Psoas muscle (tissue), 8 donors: ENCODE data around the gene ENPP3. TPM values are rescaled to one million over a fixed set of nuclear protein-coding genes. Genes with fewer than 3 reads are reported as not detected.

Experiments
- ATAC-seq, 4 donors: fragments of 200-7000 bp; cut with Tn5 transposase; one replicate each; pipeline ENCODE4 v1.9.1; 2020; ENCODE audit warnings: moderate library complexity in 3 of 4, mild to moderate bottlenecking in 2 of 4
- DNase-seq, 2 donors: peaks; one replicate each; pipeline ENCODE4 v3.0.0-alpha.2; 2020
- H3K27ac ChIP-seq: fragments of 200-600 bp; one replicate; pipeline ENCODE4 v1.8.0; 2022
- H3K27me3 ChIP-seq, 3 donors: fragments of 200-600 bp in 1 of 3; one replicate each; pipeline versions ENCODE4 v1.6.1 to v1.8.0; 2013 to 2022; ENCODE audit warnings: low read length in 2 of 3, mild to moderate bottlenecking in 2 of 3, moderate library complexity in 1 of 3; ENCODE audit not compliant: insufficient read depth in 3 of 3
- H3K36me3 ChIP-seq, 2 donors: fragments of 200-600 bp in 1 of 2; one replicate each; pipeline versions ENCODE4 v1.6.1 to v1.8.0; 2013 to 2022; ENCODE audit warnings: low read depth in 1 of 2, mild to moderate bottlenecking in 1 of 2, moderate library complexity in 1 of 2; ENCODE audit not compliant: insufficient read depth in 1 of 2
- H3K4me1 ChIP-seq: fragments of 200-600 bp; one replicate; pipeline ENCODE4 v1.8.0; 2022
- H3K4me3 ChIP-seq: fragments of 200-600 bp; one replicate; pipeline ENCODE4 v1.8.0; 2022; ENCODE audit warnings: mild to moderate bottlenecking
- H3K9me3 ChIP-seq: fragments of 200-600 bp; one replicate; pipeline ENCODE4 v1.8.0; 2022
- WGBS, 3 donors: extraction: QIAGEN DNeasy Blood & Tissue Kit; methylation state at CpG; one replicate each; pipeline versions ENCODE4 v1.1.6 to v1.1.7; 2013; 5-methylcytosine and 5-hydroxymethylcytosine counted together
- intact Hi-C, 2 donors: fragments of 100-400 bp; cut with DNase I; formaldehyde crosslinking; loops; one replicate each; pipeline versions ENCODE4 v1.11.0 to v1.14.2; 2022
- polyA plus RNA-seq, 3 donors: library from polyadenylated mRNA; stranded (reverse); fragments of 200-250 nt; gene quantifications; one replicate each; pipeline ENCODE4 v1.2.3, GENCODE V29; 2013
- total RNA-seq, 4 donors: library from RNA; stranded (reverse); fragmentation: NEBNext Ultra II Directional in 2 of 4; extraction: Animal tissue kit (Norgen Biotek cat#: 25700) in 2 of 4; gene quantifications; one replicate each; pipeline versions ENCODE4 v1.2.1 to v1.2.4, GENCODE V29; 2021 to 2023
- TF ChIP-seq, protein P1 (sequence below): fragments of 200-600 bp; IDR thresholded peaks from one replicate; pipeline ENCODE4 v1.8.0; 2022; ENCODE audit warnings: antibody characterized with exemption
- donor health status: healthy with polysubstance abuse.
- donor health status: DM: no; HTN: no; CAD: no; lungs with moderate emphysema.
- donor health status: Bipolar disorder and iron deficiency.
- donor health status: healthy.
- donor health status: DM: yes; HTN: yes; CAD: no.
- donor health status: DM: no; HTN: no; CAD: no.
- donor health status: DM: no; HTN: no; CAD: no.
- donor health status: DM: yes; HTN: yes; CAD: no.

ENPP3 gene
- total and polyA plus RNA-seq, 7 donors: 0.04 to 0.34 (median 0.13) TPM; not detected in 1

DNA sequence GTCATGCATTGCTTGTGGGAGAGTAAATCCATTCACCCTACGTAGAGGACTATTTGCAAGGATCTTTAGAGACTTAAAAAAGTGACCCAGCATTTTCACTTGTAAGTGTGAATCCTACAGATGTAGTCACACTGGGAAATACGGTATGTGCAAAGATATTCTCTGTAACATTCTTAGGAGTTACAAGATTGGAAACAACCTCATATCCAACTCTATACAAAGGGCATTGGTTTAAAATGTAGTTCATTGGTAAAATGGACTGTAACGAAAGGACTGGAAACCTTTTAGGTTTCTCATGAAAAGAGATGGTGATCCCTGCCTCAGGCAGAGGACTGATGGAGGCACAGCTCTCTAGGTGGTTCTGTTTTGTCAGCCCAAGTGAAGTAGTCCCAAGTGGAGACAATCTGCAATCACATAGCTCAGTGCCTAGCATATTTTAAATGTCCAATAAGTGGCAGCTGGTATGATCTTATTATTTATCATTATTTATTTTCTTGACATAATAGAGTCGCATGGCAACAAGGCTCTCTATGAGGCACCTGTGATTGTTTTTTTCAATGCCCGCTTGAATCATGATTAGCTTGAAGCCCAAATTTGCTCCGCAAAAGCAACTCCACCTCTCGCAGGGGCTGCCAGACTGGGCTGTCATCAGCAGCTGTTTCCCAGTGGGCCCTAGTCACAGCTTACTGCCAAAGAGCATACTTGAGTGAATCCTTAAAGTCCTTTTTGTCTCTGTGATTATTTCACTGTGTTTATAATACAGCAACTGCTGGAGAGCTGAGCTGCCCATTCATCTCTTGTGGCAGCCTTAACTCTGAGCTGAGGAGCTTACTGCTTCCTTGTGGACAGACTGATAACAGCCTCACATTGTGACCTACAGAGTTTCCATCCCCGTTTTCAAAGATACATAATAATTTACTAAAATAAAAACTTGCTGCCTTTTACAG, 150.9 kb downstream of the ENPP3 start:
- intact Hi-C loops: loop anchor here in 1 of 2 donors (5.0 kb wide), 1 partner anchor 124 kb away; no protein-coding TSS in a partner anchor
- ATAC-seq (peak in 3 of 4 donors; percentile 53 to 59 (median 59)), DNase-seq (peak; percentile 41 to 74)
- Histone ChIP-seq H3K9me3 (no peaks in the 10 kb centered on the region), H3K4me3 (no peak overlapping the region), H3K27ac (no peak overlapping the region), H3K36me3 (no peaks in the 10 kb centered on the region), H3K27me3 (no peaks in the 10 kb centered on the region), H3K4me1 (no peaks in the 10 kb centered on the region)
- TF ChIP-seq, protein P1, sequence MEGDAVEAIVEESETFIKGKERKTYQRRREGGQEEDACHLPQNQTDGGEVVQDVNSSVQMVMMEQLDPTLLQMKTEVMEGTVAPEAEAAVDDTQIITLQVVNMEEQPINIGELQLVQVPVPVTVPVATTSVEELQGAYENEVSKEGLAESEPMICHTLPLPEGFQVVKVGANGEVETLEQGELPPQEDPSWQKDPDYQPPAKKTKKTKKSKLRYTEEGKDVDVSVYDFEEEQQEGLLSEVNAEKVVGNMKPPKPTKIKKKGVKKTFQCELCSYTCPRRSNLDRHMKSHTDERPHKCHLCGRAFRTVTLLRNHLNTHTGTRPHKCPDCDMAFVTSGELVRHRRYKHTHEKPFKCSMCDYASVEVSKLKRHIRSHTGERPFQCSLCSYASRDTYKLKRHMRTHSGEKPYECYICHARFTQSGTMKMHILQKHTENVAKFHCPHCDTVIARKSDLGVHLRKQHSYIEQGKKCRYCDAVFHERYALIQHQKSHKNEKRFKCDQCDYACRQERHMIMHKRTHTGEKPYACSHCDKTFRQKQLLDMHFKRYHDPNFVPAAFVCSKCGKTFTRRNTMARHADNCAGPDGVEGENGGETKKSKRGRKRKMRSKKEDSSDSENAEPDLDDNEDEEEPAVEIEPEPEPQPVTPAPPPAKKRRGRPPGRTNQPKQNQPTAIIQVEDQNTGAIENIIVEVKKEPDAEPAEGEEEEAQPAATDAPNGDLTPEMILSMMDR: no peak
- 25 to 38% (median 31%) methylated on average over 8 of the region's 8 CpGs for WGBS, 3 donors

DNA sequence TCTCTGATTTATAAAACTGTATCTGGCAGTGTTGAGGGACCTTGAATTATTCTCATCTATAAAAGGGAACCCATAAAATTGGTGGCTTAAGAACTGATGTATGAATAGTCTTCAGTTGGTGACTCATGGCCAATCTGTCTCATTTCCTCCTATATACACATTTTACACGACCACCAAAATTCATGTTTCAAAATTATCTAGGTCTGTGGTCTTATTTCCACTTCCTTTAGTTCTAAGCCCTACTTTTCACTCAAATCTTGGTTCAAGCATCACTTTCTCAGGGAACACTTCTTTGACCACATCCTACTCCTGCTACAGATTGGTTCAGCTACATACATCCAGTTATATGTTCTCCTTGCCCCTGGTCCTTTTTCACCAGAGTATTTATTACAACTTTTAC, 152.1 kb downstream of the ENPP3 start:
- ATAC-seq (no peak), DNase-seq (no peak)
- Histone ChIP-seq H3K4me1 (no peaks in the 10 kb centered on the region), H3K27ac (no peak overlapping the region), H3K4me3 (no peak overlapping the region), H3K9me3 (no peaks in the 10 kb centered on the region), H3K27me3 (no peaks in the 10 kb centered on the region), H3K36me3 (no peaks in the 10 kb centered on the region)
- WGBS, 3 donors: 48 to 58% (median 56%) methylated on average over 1 of the region's 1 CpG
- intact Hi-C loops: loop anchor here in 1 of 2 donors (5.0 kb wide), 1 partner anchor 123 kb away; no protein-coding TSS in a partner anchor
- TF ChIP-seq, protein P1: no peak

DNA sequence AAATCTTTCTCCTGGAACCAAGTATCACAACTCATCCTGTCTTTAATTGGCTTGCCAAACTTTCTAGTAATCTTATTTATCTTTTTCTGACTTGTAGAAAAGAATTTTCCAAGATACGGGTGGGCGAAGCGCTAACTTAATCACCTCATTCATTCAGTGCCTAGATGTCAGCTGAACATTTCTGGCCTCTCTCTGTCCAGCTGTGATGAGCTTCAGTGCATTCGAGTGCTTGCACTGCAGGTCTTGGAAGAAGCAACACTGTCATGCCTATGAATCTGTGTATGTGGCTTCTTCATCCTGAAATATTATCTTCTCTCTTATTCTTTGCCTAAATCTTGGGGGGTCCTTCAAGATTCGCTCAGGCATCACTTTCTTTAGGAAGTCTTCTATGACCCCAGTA, 154.4 kb downstream of the ENPP3 start:
- TF ChIP-seq, protein P1: no peak
- no peak for DNase-seq
- Histone ChIP-seq H3K9me3 (no peaks in the 10 kb centered on the region), H3K4me3 (no peak overlapping the region), H3K36me3 (no peaks in the 10 kb centered on the region), H3K27me3 (no peaks in the 10 kb centered on the region), H3K27ac (no peak overlapping the region), H3K4me1 (no peaks in the 10 kb centered on the region)
- 53 to 64% (median 54%) methylated on average over 5 of the region's 5 CpGs for WGBS, 3 donors
- ATAC-seq: no peak
- intact Hi-C loops: no loop called here

DNA sequence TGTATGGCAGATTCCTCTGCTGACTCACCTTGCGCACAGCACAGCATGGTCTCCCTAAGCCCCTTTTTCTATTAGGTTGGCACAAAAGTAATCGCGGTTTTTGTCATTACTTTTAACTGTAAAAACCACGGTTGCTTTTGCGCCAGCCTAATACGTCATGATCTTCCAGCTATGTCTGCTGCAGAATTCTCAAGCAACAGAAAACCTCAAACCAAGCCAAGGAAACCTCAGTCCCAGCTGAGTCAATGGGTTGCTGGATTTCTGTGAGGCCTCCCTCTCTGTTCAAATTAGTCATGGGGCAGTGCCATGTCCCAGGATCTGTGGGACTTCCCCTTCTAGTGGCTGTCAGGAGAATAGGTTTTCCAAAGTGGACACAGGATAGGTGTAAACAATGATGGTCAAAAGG, 155.0 kb downstream of the ENPP3 start:
- no peak overlapping the region for H3K4me3 ChIP-seq
- H3K9me3 ChIP-seq: no peaks in the 10 kb centered on the region
- H3K27me3 ChIP-seq: no peaks in the 10 kb centered on the region
- no peak overlapping the region for H3K27ac ChIP-seq
- intact Hi-C loops: no loop called here
- DNase-seq: no peak
- H3K4me1 ChIP-seq: no peaks in the 10 kb centered on the region
- ATAC-seq: no peak
- 89 to 94% (median 92%) methylated on average over 6 of the region's 6 CpGs for WGBS, 3 donors
- no peaks in the 10 kb centered on the region for H3K36me3 ChIP-seq
- TF ChIP-seq, protein P1: no peak
